Uterus (tissue), 4 donors: ENCODE data around the gene PTCH2. TPM values are rescaled to one million over a fixed set of nuclear protein-coding genes. Genes with fewer than 3 reads are reported as not detected.
"Not testable (repeated sequence)": the region's sequence is repeated elsewhere in the genome, so short reads cannot be mapped to it uniquely, and the experiment has no call there.

Experiments
- DNase-seq, 2 donors: peaks; one replicate each; pipeline ENCODE4 v3.0.0-alpha.2; 2019 to 2020
- H3K27ac ChIP-seq, 2 donors: fragments of 200-600 bp; sonication (generic); 1 replicate in 1 of 2; 2 replicates in 1 of 2; pipeline ENCODE4 v1.5.1; 2016 to 2018
- H3K27me3 ChIP-seq, 2 donors: fragments of 200-600 bp; sonication (generic); one replicate each; pipeline ENCODE4 v1.5.1; 2018 to 2019; ENCODE audit warnings: control low read depth in 1 of 2
- H3K36me3 ChIP-seq, 2 donors: fragments of 200-600 bp; sonication (generic); one replicate each; pipeline ENCODE4 v1.5.1; 2019; ENCODE audit warnings: control low read depth in 1 of 2
- H3K4me1 ChIP-seq, 2 donors: fragments of 200-600 bp; sonication (generic); one replicate each; pipeline ENCODE4 v1.5.1; 2018 to 2019; ENCODE audit warnings: control low read depth in 1 of 2
- H3K4me3 ChIP-seq, 2 donors: fragments of 200-600 bp; sonication (generic); 1 replicate in 1 of 2; 2 replicates in 1 of 2; pipeline ENCODE4 v1.5.1; 2018 to 2019; ENCODE audit warnings: mild to moderate bottlenecking in 1 of 2
- H3K9me3 ChIP-seq, 2 donors: fragments of 200-600 bp; sonication (generic); one replicate each; pipeline ENCODE4 v1.5.1; 2019; ENCODE audit warnings: control low read depth in 1 of 2
- CTCF ChIP-seq, 4 experiments: fragments of 200-600 bp in 2 of 4; fragments of 450-650 bp in 2 of 4; sonication (generic) in 2 of 4; IDR thresholded peaks; one replicate each; pipeline ENCODE4 v1.5.1; 2016 to 2019; ENCODE audit warnings: antibody characterized with exemption in 4 of 4, mild to moderate bottlenecking in 2 of 4, moderate library complexity in 1 of 4
- POLR2A ChIP-seq, 2 donors: fragments of 450-650 bp; IDR thresholded peaks; one replicate each; pipeline ENCODE4 v1.6.1; 2016; ENCODE audit warnings: antibody characterized with exemption in 2 of 2, mild to moderate bottlenecking in 1 of 2, moderate library complexity in 1 of 2
- intact Hi-C: fragments of 100-400 bp; cut with DNase I; formaldehyde crosslinking; loops from one replicate; pipeline ENCODE4 v1.15.1; 2023; ENCODE audit warnings: low total_unique reads
- total RNA-seq, 4 donors: library from RNA; depleted of rRNA in 3 of 4; stranded (reverse); fragments of >200 nt in 3 of 4; gene quantifications; one replicate each; pipeline versions ENCODE4 v1.1.0 to v1.2.4, GENCODE V29; 2014 to 2023
- donor health status: DM: yes; HTN: yes; CAD: no.

PTCH2 gene
- total RNA-seq, 4 donors from 2014 or later: 3.1 to 8.1 (median 5.4) TPM

- Histone ChIP-seq H3K9me3 (no peaks in the 10 kb centered on the region), H3K4me3 (peak within 1 kb of the TSS; percentile 62 to 91), H3K36me3 (no peaks in the 10 kb centered on the region), H3K27me3 (no peaks in the 10 kb centered on the region), H3K4me1 (peaks cover 0 to 8% of the 10 kb centered on the region in 2 donors), H3K27ac (peak within 1 kb of the TSS; percentile 88 to 97)
- TF ChIP-seq POLR2A (IDR thresholded peaks at IDR 0.05) (peak; percentile 97 to 98), CTCF (IDR thresholded peaks at IDR 0.05) (peak; percentile 88 to 95 (median 93))
- peak; percentile 99 for DNase-seq
- intact Hi-C loops: no loop called here
Measured at GRCh38 chr1:44799770-44800584, 43.1 kb downstream of the PTCH2 start, which contains the start of gene PLK3. Gene PLK3 (plus strand): TSS chr1:44800377. CDS start chr1:44800464, 87 bp downstream.

- no peaks in the 10 kb centered on the region for H3K9me3 ChIP-seq
- no peak overlapping the region for H3K4me3 ChIP-seq
- peaks cover 0 to 8% of the 10 kb centered on the region in 2 donors for H3K4me1 ChIP-seq
- no peaks in the 10 kb centered on the region for H3K36me3 ChIP-seq
- H3K27ac ChIP-seq: peak overlapping the region; percentile 88 to 97
- H3K27me3 ChIP-seq: no peaks in the 10 kb centered on the region
- intact Hi-C loops: no loop called here
- no peak for TF ChIP-seq CTCF (IDR thresholded peaks at IDR 0.05)
- peak; percentile 20 to 33 for DNase-seq
Measured at GRCh38 chr1:44798481-44799365, 44.3 kb downstream of the PTCH2 start.

GRCh38 chr1:44797886-44798285 is 45.2 kb downstream of the PTCH2 start:
- H3K4me3 ChIP-seq, intact Hi-C loops: not testable (repeated sequence)
- peak in 1 of 2 donors; percentile 8 for DNase-seq

GRCh38 chr1:44792736-44793502 is 50.1 kb downstream of the PTCH2 start:
- Histone ChIP-seq H3K9me3 (no peaks in the 10 kb centered on the region), H3K36me3 (no peaks in the 10 kb centered on the region), H3K27ac (no peak overlapping the region), H3K4me1 (no peaks in the 10 kb centered on the region), H3K4me3 (no peak overlapping the region), H3K27me3 (no peaks in the 10 kb centered on the region)
- TF ChIP-seq POLR2A (IDR thresholded peaks at IDR 0.05) (no peak), CTCF (IDR thresholded peaks at IDR 0.05) (no peak)
- intact Hi-C loops: no loop called here
- peak; percentile 52 to 66 for DNase-seq

More at GRCh38 chr1:44797886-44798285, 45.2 kb downstream of the PTCH2 start:
- H3K9me3 ChIP-seq, H3K27me3 ChIP-seq, H3K36me3 ChIP-seq, H3K4me1 ChIP-seq: not testable (repeated sequence)
- peak overlapping the region; percentile 88 to 97 for H3K27ac ChIP-seq
